Retina (tissue), 1 donor: ENCODE measurements around the gene SLC9A8.
"Not testable (repeated sequence)": the region's sequence is repeated elsewhere in the genome, so short reads cannot be mapped to it uniquely, and the experiment has no call there.

Source experiments
- DNase-seq: peaks from one replicate; pipeline ENCODE4 v3.0.0-alpha.2; 2016

The SLC9A8 gene

GRCh38 chr20:49880724-49881445 is 68.3 kb downstream of the SLC9A8 start:
- DNase-seq, result no peak

DNA sequence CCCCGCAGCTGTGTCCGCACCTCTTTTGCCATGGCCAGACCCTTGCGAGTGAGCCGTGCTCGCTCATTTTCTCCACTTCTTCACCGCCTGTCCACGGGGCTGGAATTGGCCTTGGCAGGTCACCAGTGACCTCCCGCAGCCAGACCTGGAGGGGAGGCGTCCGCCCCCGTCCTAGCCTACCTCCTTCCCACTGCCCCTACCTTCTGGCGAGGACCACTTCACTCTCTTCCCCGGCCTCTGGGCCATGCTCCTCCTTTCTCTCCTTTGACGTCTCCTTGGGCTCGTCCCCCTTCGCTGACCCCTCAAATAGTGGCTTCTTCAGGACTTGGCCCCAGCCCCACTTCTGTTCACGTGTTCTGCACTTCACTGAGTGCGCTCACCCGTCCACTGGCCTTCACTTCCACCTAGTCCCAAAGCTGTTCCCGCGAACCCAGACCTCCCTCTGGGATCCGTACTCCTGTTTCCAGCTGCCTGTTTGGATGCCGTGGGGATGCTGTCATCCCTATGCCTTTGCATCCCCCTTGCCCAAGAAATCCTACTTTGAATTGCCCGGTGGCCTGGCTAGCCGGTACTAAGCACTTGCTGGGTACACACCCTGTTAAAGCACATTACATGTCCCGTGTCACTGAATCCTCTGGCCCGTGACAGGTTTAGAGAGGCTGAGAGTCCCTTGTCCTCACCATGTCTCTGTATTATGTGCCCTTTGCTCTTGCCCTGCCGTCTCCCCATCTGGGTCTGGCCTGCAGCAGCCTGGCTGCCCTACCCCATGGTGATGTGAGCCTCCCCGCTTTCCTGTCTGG is 69.7 kb downstream of the SLC9A8 start:
- DNase-seq, result no peak

- no peak for DNase-seq
Observed at GRCh38 chr20:49883246-49883802, 70.7 kb downstream of the SLC9A8 start.

DNA sequence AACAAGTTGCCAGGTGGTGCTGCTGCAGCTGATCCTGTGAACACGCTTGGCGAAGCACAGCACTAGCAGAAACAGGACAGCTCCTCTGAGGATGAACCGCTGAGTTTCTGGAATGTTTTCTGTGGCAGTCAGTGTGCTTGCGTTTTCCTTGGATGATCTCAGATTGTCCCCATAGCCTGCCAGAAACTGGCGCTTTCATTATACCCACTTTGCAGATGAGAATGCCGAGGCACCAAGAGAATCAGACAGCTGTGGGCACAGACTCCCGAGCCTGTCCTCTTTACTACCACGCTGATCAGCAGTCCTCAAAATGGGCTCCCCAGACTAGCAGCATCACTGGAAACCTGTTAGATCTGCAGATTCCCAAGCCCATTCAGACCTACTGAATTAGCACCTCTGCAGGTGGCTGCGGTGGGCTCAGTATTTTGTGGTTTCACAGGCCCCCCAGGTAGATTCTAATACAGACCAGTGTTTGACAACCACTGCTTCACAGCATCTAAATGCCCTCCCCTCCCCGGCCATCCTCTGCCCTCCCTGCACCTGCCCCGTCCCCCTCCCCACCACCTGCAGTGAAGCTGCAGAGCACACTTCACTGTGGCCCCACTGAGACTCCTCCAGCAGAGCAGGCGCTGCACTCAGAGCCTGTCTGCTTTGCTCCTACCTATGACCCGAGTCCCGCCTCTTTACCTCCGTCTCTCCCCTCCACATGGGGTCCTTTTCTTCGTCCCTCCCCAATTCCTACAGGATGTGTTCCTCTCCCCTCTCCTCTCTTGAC is 73.1 kb downstream of the SLC9A8 start:
- DNase-seq, result no peak

- no peak for DNase-seq
Observed at GRCh38 chr20:49886571-49887213, 74.1 kb downstream of the SLC9A8 start.

GRCh38 chr20:49887251-49888211 is 74.9 kb downstream of the SLC9A8 start:
- peak; percentile 34 for DNase-seq

- DNase-seq, result peak; percentile 83
Observed at GRCh38 chr20:49888212-49889000, 75.8 kb downstream of the SLC9A8 start.

GRCh38 chr20:49889001-49889934 is 76.6 kb downstream of the SLC9A8 start:
- DNase-seq, result no peak

DNA sequence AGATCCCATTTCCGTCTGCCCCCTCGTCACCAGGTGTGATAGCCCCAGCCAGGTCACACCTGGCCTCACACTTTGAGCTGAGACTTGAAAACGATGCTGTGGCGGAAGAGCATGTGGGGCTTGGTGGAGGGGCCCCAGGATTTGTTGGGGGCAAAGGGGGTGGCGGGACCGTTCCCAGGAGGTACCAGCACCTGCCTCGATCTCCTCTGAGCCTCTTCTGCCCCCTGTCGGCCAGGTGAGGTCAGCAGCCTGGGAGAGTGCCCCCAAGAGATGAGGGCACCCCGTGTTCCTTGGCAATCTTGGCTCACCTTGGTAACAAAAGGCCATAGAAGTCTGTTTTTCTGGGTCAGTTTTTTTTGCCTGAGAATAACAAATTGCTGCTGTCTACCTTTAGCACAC is 77.3 kb downstream of the SLC9A8 start:
- no peak for DNase-seq

- peak; percentile 63 for DNase-seq
Observed at GRCh38 chr20:49890471-49891361, 78.1 kb downstream of the SLC9A8 start.

DNA sequence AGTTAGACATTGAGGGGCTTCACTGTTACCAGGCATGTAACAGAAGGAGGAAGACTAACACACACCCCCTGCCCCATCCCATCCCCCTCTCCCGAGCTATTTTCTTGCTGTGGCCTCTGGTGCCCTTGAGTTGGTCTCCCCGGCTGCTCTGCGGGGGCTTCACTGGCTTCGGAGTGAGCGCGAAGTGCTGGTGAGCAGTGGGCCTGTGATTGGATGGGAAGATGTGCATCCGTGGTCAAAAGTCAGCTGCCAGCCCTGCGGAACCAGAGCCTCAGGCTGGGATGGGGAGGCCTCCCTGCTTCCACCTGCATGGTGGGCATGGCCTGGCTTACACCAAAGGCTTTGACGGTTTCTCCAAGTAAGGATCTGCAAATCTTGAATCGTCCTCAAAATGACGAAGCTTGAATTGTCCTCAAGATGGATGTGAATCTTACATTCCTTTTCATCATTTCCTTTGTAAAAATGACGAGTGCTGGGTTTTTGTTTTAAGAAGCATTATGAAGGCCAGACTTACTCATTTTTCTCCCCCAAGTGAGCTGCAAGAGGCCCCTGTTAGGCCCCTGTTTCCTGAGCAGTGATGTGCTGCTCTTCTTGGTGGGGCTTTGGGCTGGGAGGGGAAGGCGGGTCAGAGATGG is 79.0 kb downstream of the SLC9A8 start:
- DNase-seq, result no peak

GRCh38 chr20:49892260-49892659 is 79.6 kb downstream of the SLC9A8 start:
- peak; percentile 13 for DNase-seq

DNA sequence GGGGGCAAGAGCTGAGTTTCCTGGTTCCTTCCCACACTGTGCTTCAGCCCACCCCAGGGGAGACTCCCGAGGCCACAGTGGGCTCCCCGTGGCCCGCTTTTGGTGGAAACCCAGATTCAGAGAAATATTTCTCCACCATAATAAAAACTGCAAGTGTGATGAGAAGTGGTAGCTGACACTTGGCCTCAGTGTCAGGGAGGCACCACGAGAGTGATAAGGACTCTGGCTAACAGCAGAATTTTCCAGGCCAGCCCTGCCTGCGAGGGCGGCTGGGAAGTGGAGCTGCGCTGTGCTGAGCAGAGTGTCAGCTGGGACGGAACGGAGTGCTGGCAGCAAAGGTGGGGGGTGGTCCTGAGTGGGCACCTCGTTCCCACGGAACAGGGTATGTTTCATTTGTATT is 80.2 kb downstream of the SLC9A8 start:
- no peak for DNase-seq

GRCh38 chr20:49893242-49894072 is 80.8 kb downstream of the SLC9A8 start:
- DNase-seq, result no peak

DNA sequence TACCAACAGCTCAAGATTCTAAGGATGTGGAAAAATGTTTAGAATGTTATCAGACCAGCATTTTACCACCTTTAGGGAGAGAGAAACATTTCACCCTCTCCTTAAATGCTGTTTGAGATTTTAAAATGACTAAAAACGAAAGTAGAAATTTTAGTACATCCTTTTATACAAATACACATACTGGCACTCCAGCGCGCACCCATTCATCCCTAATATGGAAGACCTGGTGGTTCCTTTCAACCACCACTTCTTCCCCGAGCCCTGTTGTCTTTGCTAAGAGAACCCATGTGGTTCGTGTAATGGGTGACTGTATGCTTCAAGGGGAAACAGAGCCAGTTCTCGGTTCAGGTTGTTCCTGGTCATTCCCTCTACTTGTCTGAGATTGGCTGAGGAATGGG is 81.4 kb downstream of the SLC9A8 start:
- DNase-seq, result no peak

- DNase-seq, result not testable (repeated sequence)
Observed at GRCh38 chr20:49895474-49896093, 83.0 kb downstream of the SLC9A8 start.
